PFSK-1 (cell line): ENCODE data around the gene TFEB.

Experiments used
- FOXP2 ChIP-seq: optimal IDR thresholded peaks from 2 replicates; pipeline ENCODE3; 2011; ENCODE audit warnings: borderline replicate concordance, control low read depth, inconsistent platforms; ENCODE audit not compliant: insufficient read depth; ENCODE audit errors: extremely low read length, extremely low read depth
- POLR2AphosphoS5 ChIP-seq: IDR thresholded peaks from 2 replicates; pipeline ENCODE4 v1.6.1; 2012; ENCODE audit warnings: low read depth, mild to moderate bottlenecking, control low read depth, low read length, moderate library complexity
- REST ChIP-seq, 2 experiments: IDR thresholded peaks; 2 replicates each; pipeline versions ENCODE4 v1.6.1 to v1.8.0; 2011 to 2012; ENCODE audit warnings: low read depth in 2 of 2, low read length in 2 of 2, control low read depth in 1 of 2, inconsistent platforms in 1 of 2, mild to moderate bottlenecking in 1 of 2, moderate library complexity in 1 of 2; ENCODE audit not compliant: insufficient read depth in 1 of 2
- SIN3A ChIP-seq: IDR thresholded peaks from 2 replicates; pipeline ENCODE4 v1.6.1; 2012; ENCODE audit warnings: mild to moderate bottlenecking, low read length, moderate library complexity, borderline replicate concordance; ENCODE audit not compliant: insufficient read depth
- TAF1 ChIP-seq: IDR thresholded peaks from 2 replicates; pipeline ENCODE4 v1.6.1; 2012; ENCODE audit warnings: low read length, control low read depth, borderline replicate concordance; ENCODE audit not compliant: insufficient read depth

The TFEB gene

GRCh38 chr6:41643899-41644269 lies 91.5 kb downstream of the TFEB start:
- no peak; the same call in 1 of the 2 replicates for TF ChIP-seq POLR2AphosphoS5
- TF ChIP-seq FOXP2: no peak
- no peak for TF ChIP-seq REST (IDR thresholded peaks at IDR 0.05; ENCODE audit: insufficient read depth in 1 of 2, low read depth in 2 of 2, low read length in 2 of 2)
- TF ChIP-seq TAF1: no peak
- no peak for TF ChIP-seq SIN3A

- no peak for TF ChIP-seq FOXP2
- no peak; the same call in 1 of the 2 replicates for TF ChIP-seq POLR2AphosphoS5
- TF ChIP-seq REST (IDR thresholded peaks at IDR 0.05; ENCODE audit: insufficient read depth in 1 of 2, low read depth in 2 of 2, low read length in 2 of 2): no peak
- no peak for TF ChIP-seq TAF1
- TF ChIP-seq SIN3A: no peak
Observed at GRCh38 chr6:41642960-41643898, 92.2 kb downstream of the TFEB start.

- TF ChIP-seq FOXP2 (no peak), POLR2AphosphoS5 (no peak), REST (IDR thresholded peaks at IDR 0.05; ENCODE audit: insufficient read depth in 1 of 2, low read depth in 2 of 2, low read length in 2 of 2) (no peak), SIN3A (no peak), TAF1 (no peak)
Observed at GRCh38 chr6:41642090-41642959, 93.1 kb downstream of the TFEB start.

- no peak for TF ChIP-seq TAF1
- no peak for TF ChIP-seq REST (IDR thresholded peaks at IDR 0.05; ENCODE audit: insufficient read depth in 1 of 2, low read depth in 2 of 2, low read length in 2 of 2)
- TF ChIP-seq FOXP2: no peak
- no peak for TF ChIP-seq SIN3A
- TF ChIP-seq POLR2AphosphoS5: no peak
Observed at GRCh38 chr6:41641352-41641925, 94.0 kb downstream of the TFEB start.
